HG03097 (cell line): ENCODE results near the gene LBHD2.

ENCODE experiments used
- ATAC-seq: cut with Tn5 transposase; IDR thresholded peaks from one replicate; pipeline ENCODE4 v1.9.1; 2021; ENCODE audit not compliant: unreplicated experiment, low FRiP score

Gene LBHD2

GRCh38 chr14:103129301-103130016 lies 45.4 kb downstream of the LBHD2 start:
- no peak for ATAC-seq

GRCh38 chr14:103130017-103130764 lies 46.2 kb downstream of the LBHD2 start:
- ATAC-seq, result no peak

- no peak for ATAC-seq
These were observed 47.0 kb downstream of the LBHD2 start for GRCh38 chr14:103130965-103131364.

- ATAC-seq, result no peak
These were observed 47.6 kb downstream of the LBHD2 start for GRCh38 chr14:103131580-103131979.

- ATAC-seq, result no peak
These were observed 48.6 kb downstream of the LBHD2 start for GRCh38 chr14:103132381-103133209.

GRCh38 chr14:103133210-103134140 lies 49.5 kb downstream of the LBHD2 start:
- no peak for ATAC-seq

GRCh38 chr14:103134405-103134804 lies 50.4 kb downstream of the LBHD2 start:
- no peak for ATAC-seq

GRCh38 chr14:103134919-103135318 lies 50.9 kb downstream of the LBHD2 start:
- no peak for ATAC-seq

- no peak for ATAC-seq
These were observed 51.6 kb downstream of the LBHD2 start for GRCh38 chr14:103135333-103136260.

GRCh38 chr14:103136388-103137271 lies 52.6 kb downstream of the LBHD2 start:
- ATAC-seq, result no peak

GRCh38 chr14:103137689-103138300 lies 53.8 kb downstream of the LBHD2 start:
- ATAC-seq, result no peak

- no peak for ATAC-seq
These were observed 54.5 kb downstream of the LBHD2 start for GRCh38 chr14:103138301-103139131.

GRCh38 chr14:103139132-103140025 lies 55.4 kb downstream of the LBHD2 start:
- no peak for ATAC-seq
